ENCODE data around the gene UHRF1. TPM values are rescaled to one million over a fixed set of nuclear protein-coding genes. Genes with fewer than 3 reads are reported as not detected.
A peak's percentile ranks its signal among the peaks of the same experiment; 100 is the strongest.

Gene UHRF1
- total and polyA plus RNA-seq, 2 of the 13 experiments (the other 11 are each of a cell fraction or from before 2014, with no cell fraction given): 6.8 to 78.4 TPM

- no peak for DNase-seq (ENCODE audit: low spot score)
- H3K27me3 ChIP-seq (ENCODE audit: control insufficient read depth in 1 of 2, insufficient read depth in 2 of 2, low read length in 2 of 2): no peaks in the 10 kb centered on the region; a peak in 1 of 5 replicates
- H3K9me3 ChIP-seq (ENCODE audit: low read length): no peaks in the 10 kb centered on the region
- peaks cover 51% of the 10 kb centered on the region for H3K4me1 ChIP-seq (ENCODE audit: insufficient read depth, low read length)
- H4K20me1 ChIP-seq (ENCODE audit: insufficient read depth, low read length): peaks cover 8% of the 10 kb centered on the region; the same call in 1 of the 2 replicates
- peak overlapping the region; percentile 80 for H3K9ac ChIP-seq (ENCODE audit: insufficient read depth, low read depth, low read length)
- peak overlapping the region in 1 of 3 experiments; percentile 83; a peak in 2 of 6 replicates for H3K4me3 ChIP-seq (replicated peaks in 1 of 3; ENCODE audit: insufficient read depth in 1 of 3, low read depth in 2 of 3, low read length in 3 of 3)
- 20% methylated on average over 10 of the region's 10 CpGs for WGBS (ENCODE audit: low lambda C conversion rate)
- H3K27ac ChIP-seq (ENCODE audit: extremely low read length, insufficient read depth, low read length): peak overlapping the region; percentile 70
- no peak for FAIRE-seq
- intact Hi-C loops (cut with micrococcal nuclease; ENCODE audit: unreplicated experiment) (no loop called here), in situ Hi-C loops (cut with HindIII; ENCODE audit: extremely low pct_ligation_motif_present, low pct_unique_long_range_greater_than_20kb) (no loop called here)
- no peaks in the 10 kb centered on the region for H3K36me3 ChIP-seq (replicated peaks in 1 of 2; ENCODE audit: control insufficient read depth in 1 of 2, insufficient read depth in 2 of 2, low read length in 2 of 2)
- peaks cover 24% of the 10 kb centered on the region for H3K79me2 ChIP-seq (ENCODE audit: insufficient read depth, low read length)
- H3K4me2 ChIP-seq (ENCODE audit: low read depth, low read length): peak overlapping the region; percentile 73
- BruUV-seq (replicated peaks): TSS peak; percentile 61
- H2AFZ ChIP-seq (ENCODE audit: low read length): no peak overlapping the region
- no peak for ATAC-seq
- CTCF ChIA-PET (ENCODE audit: low intra/inter-chr PET ratio, low total read pairs): no interaction called here
- POLR2A ChIA-PET: interaction anchor here (1.0 to 2.3 kb wide), 9 partner anchors 12 to 103 kb away, joined by 3 to 8 read pairs (median 6); partner anchors contain the start of genes FEM1A and KDM4B
- TF ChIP-seq ZNF704 (CRISPR knock-in tag; IDR thresholded peaks at IDR 0.05; ENCODE audit: borderline replicate concordance) (no peak), SIN3B (IDR thresholded peaks at IDR 0.05; ENCODE audit: low read length) (no peak), ZFP62 (CRISPR knock-in tag; IDR thresholded peaks at IDR 0.05) (no peak), SRY (CRISPR knock-in tag; IDR thresholded peaks at IDR 0.05) (0 out of 2 replicates have a peak, but pooled peaks have one; percentile 31), ZNF350 (CRISPR knock-in tag; IDR thresholded peaks at IDR 0.05; ENCODE audit: borderline replicate concordance, low read depth) (no peak), ZNF318 (CRISPR knock-in tag; IDR thresholded peaks at IDR 0.05) (no peak), ZNF501 (CRISPR knock-in tag; IDR thresholded peaks at IDR 0.05) (peak; percentile 38; the same call in 1 of the 2 replicates), TEAD2 (CRISPR knock-in tag; IDR thresholded peaks at IDR 0.05) (no peak), ELF1 (CRISPR knock-in tag; IDR thresholded peaks at IDR 0.05) (no peak), ZNF337 (CRISPR knock-in tag; IDR thresholded peaks at IDR 0.05; ENCODE audit: borderline replicate concordance, low read depth) (0 out of 2 replicates have a peak, but pooled peaks have one; percentile 15), ZNF576 (CRISPR knock-in tag; IDR thresholded peaks at IDR 0.05) (no peak), HNF4A (CRISPR knock-in tag; IDR thresholded peaks at IDR 0.05) (no peak), IRF9 (CRISPR knock-in tag; IDR thresholded peaks at IDR 0.05; ENCODE audit: borderline replicate concordance) (peak; percentile 75; the same call in 1 of the 2 replicates), ZNF224 (CRISPR knock-in tag; IDR thresholded peaks at IDR 0.05) (no peak)
Measured at GRCh38 chr19:4868286-4868834, 40.9 kb upstream of the UHRF1 start.
